ENCODE data around the gene ZNF426.
"Not testable (repeated sequence)": the region's sequence is repeated elsewhere in the genome, so short reads cannot be mapped to it uniquely, and the experiment has no call there.

The ZNF426 gene

DNA sequence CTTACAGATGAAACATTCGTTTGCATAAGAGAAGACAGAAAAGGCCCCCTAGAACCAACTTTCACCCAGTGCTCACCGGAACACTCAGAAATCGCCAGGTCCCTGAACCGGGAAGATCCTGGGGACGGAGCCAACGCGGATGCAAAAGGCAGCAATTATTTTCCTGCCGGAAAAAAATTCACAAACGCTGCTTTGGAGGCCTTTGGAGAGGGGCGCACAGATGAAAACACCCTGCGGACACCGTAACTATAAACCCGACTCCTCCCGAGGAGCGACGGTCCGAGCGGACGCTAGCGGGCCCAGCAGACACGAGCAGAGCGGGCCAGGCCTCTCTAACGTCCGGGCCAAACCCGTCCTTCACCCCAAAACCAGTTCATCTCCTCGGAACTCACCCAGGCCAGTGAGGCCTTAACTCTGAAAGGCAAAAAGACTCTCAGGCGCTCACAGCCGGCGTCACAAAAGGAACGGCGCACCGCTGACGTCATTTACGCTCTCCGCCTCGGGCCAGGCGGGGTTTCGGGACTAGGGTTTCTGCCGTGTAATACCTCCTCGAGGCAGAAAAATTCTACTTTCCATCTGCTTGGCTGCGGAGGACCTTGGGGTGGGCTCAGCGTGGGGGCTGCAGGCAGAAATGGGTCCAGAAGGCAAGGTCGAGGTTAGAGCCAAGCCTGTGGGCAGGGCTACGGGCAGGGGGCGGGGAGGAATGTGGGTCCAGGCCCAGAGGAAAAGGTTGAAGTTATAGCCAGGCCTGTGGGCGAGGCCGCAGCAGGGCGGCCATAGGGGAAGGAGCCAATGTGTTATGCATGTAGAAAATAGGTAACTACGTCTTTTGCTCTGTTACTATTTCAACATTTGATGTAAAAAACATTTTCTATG is at the start of gene ZNF426:
TSS of gene ZNF426 (minus strand) at position 463 of the 876 bp plus-strand sequence. CDS start 2,413 bp downstream, outside the sequence.
- peak; percentile 90 for DNase-seq

DNA sequence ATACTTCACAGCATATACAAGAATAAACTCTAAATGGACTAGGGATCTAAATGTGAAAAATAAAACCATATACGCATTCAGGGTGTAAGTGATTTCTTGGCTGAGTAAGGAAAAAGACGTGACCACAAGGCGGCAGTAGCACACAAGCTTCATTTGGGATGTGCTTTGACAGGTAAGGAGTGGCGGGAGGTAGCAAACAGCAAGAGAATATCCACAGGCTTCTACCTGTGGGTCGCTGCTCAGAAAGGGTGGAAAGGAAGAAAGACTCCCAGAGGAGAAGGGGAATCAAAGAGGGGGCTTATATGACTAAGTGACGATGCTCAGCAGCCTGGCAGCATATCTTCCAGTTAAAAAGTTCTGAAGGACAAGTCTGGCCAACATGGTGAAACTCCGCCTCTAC is 48.3 kb upstream of the ZNF426 start:
- DNase-seq: peak; percentile 52

DNA sequence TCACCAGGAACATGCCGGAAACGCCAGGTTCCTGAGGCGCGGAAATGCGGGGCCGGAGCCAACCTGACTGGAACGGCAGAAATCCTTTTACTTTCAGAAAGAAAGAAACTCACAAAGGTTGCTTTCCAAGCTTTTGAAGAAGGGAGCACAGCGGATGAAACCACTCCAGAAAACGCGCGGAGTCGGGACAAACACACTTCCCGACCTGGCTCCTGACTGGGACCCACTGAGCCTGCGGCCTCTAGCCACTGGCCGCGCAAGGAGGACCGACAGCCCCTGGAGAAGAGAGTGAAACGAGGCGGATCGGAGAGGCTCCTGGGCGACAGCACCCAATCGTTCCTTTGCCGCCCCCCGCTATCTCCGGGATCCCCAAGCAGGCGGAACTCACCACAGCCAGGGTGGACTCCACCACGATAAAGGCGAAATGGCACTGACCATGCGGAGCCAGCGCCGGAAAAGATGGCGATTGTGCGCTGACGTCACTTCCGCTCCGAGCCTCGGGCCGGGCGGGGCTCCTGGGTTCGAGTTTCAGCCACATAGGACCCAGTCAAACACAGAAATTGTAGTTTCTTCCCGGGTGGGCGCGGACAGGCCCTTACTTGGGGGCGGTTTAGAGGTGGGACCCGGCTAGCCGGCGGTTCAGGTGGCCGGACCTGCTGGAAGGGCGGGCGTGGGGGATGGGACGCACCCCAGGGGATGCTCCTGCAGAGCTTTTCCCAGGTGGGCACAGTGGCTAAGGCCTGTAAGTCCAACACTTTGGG is 45.8 kb upstream of the ZNF426 start, which contains the start of gene ZNF121:
TSS of gene ZNF121 (minus strand) at position 432 of the 761 bp plus-strand sequence. CDS start 16,407 bp downstream, outside the sequence.
- DNase-seq: peak; percentile 76

DNA sequence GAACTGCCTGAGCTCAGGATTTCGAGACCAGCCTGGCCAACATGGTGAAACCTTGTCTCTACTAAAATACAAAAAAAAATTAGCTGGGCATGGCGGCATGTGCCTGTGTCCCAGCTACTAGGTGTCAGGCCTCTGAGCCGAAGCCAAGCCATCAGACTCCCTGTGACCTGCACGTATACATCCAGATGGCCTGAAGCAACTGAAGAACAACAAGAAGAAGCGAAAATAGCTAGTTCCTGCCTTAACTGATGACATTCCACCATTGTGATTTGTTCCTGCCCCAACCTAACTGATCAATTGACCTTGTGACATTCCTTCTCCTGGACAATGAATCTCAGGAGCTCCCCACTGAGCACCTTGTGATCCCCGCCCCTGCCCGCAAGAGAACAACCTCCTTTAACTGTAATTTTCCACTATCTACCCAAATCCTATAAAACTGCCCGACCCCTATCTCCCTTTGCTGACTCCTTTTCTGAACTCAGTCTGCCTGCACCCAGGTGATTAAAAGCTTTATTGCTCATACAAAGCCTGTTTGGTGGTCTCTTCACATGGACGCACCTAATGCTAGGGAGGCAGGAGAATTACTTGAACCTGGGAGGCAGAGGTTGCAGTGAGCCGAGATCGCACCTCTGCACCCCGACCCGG is 43.8 kb upstream of the ZNF426 start:
- not testable (repeated sequence) for DNase-seq

DNA sequence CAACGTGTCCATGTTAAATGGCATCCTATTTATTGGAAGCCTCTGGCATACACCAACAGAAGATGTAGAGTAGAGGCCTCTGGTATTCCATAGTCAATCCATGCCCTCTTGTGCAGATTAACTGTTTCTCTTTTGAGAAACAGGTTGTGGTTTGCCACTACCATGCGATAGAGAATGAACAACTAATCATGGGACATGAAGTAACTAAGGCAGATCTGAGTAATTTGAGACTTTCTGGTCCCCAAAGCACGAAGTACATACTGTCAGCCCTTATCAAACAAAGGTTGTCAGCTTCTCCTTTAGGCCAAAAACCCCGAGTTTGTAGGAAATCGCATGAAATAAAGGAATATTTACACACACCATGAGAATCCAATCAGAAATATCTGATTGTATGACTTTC is 42.3 kb upstream of the ZNF426 start:
- no peak for DNase-seq

DNA sequence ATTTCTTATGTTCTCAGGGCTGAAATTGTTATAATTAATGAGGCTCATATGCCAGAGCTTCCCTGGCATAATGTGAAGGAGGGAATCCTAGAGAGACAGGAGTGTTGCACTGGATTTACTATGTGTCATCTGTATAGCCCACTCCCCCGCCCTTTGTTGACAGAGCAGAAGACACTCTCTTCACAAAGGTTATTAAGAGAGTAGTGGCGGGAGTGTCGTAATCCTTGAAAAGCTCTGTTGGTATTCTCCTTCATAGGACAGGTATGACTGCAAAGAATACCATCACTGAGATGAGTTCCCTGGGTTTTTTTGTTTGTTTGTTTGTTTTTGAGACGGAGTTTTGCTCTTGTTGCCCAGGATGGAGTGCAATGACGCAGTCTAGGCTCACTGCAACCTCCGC is 31.8 kb upstream of the ZNF426 start:
- no peak for DNase-seq

DNA sequence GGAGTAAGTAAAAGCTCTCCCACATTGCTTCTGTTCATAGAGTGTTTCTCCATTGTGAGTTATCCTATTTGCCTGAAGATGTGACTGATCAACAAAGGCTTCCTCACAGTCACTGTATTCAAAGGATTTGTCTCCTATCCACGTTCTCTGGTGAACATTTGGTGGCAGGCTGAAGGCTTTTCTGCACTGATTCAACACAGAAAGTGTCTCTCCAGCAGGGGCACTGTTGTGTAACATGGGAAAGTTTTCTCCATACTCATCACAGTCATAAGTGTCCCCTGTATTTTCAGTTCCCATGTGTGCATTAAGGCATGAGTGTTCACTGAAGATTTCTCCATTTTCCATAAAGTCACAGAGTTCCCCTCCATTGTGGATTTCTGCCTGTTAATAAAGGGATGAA is 28.3 kb upstream of the ZNF426 start:
- no peak for DNase-seq

DNA sequence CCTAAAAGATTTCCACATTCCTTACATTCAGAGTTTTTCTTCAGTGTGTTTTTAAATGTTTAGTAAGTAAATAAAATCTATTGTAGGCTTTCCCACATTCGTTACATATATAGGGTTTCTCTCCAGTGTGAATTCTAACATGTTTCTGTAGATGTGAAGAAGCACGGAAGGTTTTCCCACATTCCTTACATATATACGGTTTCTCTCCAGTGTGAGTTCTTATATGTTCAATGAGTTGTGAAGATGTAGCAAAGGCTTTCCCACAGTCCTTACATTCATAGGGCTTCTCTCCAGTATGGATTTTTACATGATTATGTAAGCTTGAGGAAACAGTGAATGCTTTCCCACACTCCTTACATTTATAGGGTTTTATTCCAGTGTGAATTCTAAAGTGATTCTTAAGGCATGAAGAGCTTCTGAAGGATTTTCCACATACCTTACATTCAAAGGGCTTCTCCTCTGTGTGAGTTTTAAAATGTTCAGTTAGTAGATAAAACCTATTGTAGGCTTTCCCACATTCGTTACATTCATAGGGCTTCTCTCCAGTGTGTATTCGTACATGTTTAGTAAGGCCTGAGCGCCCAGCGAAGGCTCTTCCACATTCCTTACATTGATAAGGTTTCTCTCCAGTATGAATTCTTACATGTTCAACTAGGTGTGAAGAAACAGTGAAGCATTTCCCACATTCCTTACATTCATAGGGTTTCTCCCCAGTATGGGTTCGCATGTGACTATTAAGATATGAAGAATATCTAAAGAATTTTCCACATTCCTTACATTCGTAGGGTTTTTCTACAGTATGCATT is 27.7 kb upstream of the ZNF426 start:
- DNase-seq: no peak

DNA sequence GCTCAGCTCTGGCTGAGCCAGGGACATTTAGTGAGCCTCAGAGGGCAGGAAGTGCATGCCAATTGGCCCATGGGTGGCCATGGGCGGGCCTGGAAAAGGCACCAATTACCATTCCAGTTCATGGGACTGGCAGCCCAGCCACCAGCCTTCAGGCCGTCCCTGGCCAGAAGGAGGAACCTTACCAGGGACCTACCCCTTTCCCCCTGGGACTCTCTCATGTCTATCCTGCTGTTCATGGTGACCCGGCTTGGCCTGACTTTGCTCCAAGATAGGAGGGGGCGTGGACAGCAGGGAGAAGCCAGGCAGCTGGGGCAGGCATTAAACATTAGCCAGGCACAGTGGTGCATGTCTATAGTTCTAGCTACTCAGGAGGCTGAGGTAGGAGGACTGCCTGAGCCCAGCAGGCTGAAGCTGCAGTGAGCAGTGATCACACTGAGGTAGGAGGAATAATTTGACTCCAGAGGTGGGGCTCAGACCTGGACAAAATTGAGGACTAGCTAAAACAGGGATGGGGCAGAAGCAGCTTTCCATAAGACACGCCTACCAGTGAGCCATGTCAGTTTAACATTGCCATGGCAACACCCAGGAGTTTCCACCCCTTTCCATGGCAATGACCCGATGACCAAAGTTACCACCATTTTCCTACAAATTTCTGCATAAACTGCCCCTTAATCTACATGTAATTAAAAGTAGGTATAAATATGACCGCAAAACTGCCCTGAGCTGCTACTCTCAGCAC is 14.3 kb upstream of the ZNF426 start:
- DNase-seq: no peak

DNA sequence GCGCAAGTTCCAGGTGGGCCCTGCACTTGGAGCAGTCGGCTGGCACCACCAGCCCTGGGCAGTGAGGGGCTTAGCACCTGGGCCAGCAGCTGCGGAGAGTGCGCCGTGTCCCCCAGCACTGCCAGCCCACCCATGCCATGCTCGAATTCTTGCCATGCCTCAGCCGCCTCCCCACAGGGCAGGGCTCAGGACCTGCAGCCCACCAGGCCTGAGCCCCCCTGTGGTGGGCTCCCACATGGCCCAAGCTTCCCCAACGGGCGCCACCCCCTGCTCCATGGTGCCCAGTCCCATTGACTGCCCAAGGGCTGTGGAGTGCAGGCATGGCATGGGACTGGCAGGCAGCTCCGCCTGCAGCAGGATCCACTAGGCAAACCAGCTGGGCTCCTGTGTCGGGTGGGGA is 9.4 kb upstream of the ZNF426 start:
- no peak for DNase-seq

DNA sequence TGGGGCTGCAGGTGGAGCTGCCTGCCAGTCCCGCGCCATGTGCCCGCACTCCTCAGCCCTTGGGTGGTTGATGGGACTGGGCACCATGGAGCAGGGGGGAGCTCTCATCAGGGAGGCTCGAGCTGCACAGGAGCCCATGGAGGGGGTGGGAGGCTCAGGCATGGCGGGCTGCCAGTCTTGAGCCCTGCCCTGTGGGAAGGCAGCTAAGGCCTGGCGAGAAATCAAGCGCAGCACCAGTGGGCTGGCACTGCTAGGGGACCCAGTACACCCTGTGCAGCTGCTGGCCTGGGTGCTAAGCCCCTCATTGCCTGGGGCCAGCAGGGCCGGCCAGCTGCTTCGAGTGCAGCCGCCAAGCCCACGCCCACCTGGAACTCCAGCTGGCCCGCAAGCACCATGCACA is 2.8 kb upstream of the ZNF426 start:
- not testable (repeated sequence) for DNase-seq

DNA sequence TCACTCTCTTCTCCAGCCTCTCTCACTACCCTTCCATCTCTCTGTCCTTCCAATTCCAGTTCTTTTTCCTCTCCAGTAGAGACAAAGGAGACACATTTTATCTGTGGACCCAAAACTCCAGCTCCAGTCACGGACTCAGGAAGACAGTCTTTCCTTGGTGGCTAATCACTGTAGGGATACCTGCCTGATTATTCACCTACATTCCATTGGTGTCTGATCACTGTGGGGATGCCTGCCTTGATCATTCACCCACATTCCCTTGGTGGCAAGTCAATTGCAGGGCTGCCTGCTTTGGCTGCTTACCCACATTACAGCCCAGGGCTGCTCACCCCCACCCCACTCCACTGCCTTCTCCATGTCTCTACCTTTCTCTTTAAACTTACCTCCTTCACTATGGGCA is 1.5 kb upstream of the ZNF426 start:
- peak; percentile 4 for DNase-seq

DNA sequence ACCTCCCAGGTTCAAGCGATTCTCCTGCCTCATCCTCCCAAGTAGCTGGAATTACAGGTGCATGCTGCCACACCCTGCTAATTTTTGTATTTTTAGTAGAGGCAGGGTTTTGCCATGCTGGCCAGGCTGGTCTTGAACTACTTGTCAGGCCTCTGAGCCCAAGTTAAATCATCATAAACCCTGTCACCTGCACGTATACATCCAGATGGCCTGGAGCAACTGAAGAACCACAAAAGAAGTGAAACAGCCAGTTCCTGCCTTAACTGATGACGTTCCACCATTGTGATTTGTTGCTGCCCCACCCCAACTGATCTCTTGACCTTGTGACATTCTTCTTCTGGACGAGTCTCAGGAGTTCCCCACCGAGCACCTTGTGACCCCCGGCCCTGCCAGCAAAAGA is 756 bp upstream of the ZNF426 start:
- not testable (repeated sequence) for DNase-seq

DNA sequence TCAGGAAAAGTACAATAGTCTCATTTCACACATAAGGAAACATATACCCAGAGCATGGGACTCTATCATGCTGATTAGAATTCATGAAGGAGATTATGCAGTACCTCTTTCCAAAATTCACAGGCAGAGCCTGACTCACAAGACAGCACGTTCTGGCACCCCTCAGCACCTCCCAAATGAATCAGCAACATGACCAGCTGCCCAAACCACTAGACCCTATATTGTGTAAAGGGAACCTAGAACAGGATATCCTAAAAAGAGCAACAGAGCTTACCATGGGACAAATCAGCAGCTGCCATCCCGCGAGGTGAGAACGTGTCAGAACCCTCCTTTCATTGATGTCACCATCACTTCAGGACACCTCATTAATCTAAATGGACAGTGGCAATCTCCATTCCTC is 2.5 kb downstream of the ZNF426 start:
- DNase-seq: no peak

DNA sequence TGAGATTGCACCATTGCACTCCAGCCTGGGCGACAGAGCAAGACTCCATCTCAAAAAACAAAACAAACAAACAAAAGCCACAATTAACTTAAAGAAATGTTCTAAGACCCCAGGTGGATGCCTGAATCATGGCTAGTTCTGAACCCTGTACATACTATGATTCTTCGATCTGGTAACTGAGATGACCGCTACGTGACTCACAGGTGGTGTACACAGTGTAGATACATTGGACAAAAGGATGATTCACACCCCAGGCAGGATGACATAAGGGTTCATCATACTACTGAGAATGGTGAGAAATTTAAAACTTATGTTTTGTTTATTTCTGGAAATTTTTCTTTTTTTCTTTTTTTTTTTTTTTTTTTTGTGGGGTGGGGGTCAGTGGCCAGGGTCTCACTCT is 6.5 kb downstream of the ZNF426 start:
- peak; percentile 13 for DNase-seq

DNA sequence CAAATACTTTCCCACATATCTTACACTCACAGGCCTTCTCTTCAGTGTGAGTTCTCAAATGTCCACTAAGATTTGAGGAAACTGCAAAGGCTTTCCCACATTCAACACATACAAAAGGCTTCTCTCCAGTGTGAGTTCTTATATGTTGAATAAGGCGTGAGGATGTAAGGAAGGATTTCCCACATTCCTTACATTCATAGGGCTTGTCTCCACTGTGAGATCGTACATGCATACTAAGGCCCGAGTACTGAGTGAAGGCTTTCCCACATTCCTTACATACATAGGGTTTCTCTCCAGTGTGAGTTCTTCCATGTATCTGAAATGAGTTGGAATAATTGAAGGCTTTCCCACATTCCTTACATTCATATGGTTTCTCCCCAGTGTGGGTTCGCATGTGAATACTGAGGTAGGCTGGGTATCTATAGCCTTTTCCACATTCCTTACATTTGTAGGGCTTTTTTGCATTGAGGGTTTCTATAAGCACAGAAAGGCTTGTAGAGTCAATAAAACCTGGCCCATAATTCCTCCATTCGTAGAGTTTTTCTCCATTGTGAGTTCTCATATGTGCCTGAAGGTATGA is 9.6 kb downstream of the ZNF426 start:
- DNase-seq: no peak

DNA sequence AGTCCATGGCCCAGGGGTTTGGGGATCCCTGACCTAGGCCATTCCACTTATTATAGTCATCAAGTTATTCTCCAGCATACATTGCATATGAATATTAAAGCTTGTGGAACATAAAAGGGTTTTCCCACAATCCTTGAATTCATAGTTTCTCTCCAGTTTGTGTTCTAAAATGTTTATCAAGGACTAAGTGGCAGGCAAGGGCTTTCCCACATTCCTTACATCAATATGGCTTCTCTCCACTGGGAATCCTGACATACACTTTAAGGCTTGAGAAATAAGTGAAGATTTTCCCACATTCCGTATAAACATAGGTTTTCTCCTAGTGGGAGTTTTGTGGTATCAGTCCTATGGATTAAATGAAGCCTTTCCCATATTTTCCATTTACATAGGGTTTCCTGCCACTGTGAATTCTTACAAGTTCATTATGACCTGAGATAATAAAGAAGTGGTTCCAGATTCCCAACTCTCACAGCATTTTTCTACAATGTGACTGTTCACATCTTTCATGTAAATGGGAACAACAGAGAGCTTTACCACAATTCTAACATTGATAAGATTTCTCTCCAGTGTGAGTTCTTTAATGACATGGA is 14.5 kb downstream of the ZNF426 start:
- DNase-seq: no peak

DNA sequence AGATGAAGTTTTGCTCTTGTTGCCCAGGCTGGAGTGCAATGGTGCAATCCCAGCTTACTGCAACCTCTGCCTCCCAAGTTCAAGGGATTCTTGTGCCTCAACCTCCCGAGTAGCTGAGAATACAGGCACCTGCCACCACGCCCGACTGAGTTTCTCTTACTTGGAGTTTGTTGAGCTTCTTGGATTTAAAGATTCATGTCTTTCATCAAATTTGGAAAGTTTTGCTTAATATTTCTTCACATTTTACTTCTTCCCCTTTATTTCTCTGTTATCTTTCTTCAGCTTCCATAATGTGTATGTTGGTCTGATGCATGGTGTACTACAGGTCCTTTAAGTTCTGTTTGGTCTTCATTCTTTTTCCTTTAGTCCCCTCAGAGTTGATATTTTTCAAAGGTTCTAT is 31.2 kb downstream of the ZNF426 start:
- no peak for DNase-seq

DNA sequence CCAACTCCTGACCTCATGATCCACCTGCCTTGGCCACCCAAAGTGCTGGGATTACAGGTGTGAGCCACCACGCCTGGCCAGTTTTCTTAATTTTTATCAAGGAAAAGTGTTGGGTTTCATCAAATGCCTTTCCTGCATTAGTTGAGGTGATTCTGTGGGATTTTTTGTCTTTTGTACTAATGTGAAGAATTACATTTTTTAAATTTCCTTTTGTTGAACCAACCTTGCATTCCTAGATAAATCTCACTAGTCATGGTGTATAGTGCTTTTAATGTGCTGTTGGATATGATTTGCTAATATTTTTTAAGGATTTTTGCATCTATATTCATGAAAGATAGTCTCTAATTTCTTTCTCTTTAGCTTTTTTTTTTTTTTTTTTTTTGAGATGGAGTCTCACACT is 37.6 kb downstream of the ZNF426 start:
- no peak for DNase-seq

DNA sequence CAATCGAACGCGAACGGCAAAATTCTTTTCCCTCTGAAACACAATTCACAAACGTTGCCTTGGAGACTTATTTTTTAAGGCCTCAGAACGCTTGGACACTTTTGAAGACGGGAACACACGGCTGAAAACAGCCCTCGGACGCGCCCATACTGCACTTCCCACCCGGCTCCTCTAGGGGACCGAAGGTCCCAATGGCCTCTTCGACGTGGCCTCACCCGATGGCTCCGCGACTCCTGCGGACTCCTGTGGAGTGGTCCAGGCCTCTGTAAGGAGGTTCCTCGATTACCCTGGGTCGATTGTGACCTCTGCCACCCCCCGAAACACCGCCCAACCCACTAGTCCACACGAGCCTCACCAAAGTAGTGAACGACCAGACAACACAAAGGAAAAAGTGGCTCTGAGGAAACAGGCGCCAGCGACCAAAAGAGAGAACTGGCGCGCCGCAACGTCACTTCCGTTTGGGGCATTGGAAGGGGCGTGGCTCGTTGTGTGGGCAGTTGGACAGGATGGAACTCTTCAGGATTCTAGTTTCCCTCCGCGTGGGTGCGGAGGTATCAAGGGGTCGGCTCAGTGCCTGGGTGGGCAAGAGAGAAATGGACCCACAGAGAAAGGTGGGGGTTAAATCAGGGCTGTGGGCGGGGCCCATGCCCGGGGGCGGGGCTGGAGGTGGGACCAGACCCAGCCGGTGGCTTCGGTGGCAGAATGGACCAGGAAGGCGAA is 40.1 kb downstream of the ZNF426 start, which contains the start of gene ZNF560:
TSS of gene ZNF560 (minus strand) at position 434 of the 720 bp plus-strand sequence. CDS start 23,303 bp downstream, outside the sequence.
- no peak for DNase-seq

All from NCI-H226 (cell line).